GM12873 (cell line): ENCODE data around the gene PUM1.

Experiments
- CTCF ChIP-seq: IDR thresholded peaks from 2 replicates; pipeline ENCODE4 v1.5.1; 2012; ENCODE audit warnings: low read depth, mild to moderate bottlenecking, moderate library complexity, low read length, control low read depth; ENCODE audit not compliant: insufficient read depth; ENCODE audit errors: missing control alignments

The PUM1 gene

GRCh38 chr1:31041529-31041928 is 24.0 kb downstream of the PUM1 start:
- TF ChIP-seq CTCF, result no peak

GRCh38 chr1:31040038-31040437 is 25.5 kb downstream of the PUM1 start:
- no peak for TF ChIP-seq CTCF

- no peak for TF ChIP-seq CTCF
These were observed 27.2 kb downstream of the PUM1 start for GRCh38 chr1:31038360-31038759.

- TF ChIP-seq CTCF, result no peak
These were observed 28.6 kb downstream of the PUM1 start for GRCh38 chr1:31036749-31037500.

GRCh38 chr1:31033598-31033997 is 31.9 kb downstream of the PUM1 start:
- TF ChIP-seq CTCF, result no peak

GRCh38 chr1:31032266-31032665 is 33.3 kb downstream of the PUM1 start:
- TF ChIP-seq CTCF, result no peak

- no peak for TF ChIP-seq CTCF
These were observed 34.0 kb downstream of the PUM1 start for GRCh38 chr1:31031330-31032143.
